HG02852 (cell line): ENCODE results near the gene CSH2.
A peak's percentile ranks its signal among the peaks of the same experiment; 100 is the strongest.

Experiments
- ATAC-seq: cut with Tn5 transposase; IDR thresholded peaks from one replicate; pipeline ENCODE4 v1.9.1; 2021; ENCODE audit warnings: mild to moderate bottlenecking, moderate library complexity; ENCODE audit not compliant: unreplicated experiment

The CSH2 gene

DNA sequence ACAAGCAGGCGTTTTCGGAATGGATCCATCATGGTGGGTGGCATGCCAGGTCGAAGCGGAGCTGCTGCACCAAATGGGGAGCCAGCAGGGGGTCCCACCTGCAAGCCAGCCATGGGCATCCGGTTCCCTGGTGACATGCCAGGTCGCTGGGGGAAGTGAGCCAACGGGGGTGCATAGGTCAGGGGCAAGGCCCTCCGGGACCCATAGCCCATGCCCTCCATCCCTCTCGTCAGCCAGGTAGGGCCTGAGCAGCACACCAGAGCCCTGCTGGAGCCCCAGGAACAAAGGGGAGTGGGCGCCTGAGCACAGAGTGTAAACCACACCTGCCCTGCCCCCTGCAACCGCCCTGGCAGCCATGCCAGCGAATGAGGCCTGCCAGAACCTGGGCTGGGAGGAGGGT, 36.0 kb downstream of the CSH2 start:
- no peak for ATAC-seq

DNA sequence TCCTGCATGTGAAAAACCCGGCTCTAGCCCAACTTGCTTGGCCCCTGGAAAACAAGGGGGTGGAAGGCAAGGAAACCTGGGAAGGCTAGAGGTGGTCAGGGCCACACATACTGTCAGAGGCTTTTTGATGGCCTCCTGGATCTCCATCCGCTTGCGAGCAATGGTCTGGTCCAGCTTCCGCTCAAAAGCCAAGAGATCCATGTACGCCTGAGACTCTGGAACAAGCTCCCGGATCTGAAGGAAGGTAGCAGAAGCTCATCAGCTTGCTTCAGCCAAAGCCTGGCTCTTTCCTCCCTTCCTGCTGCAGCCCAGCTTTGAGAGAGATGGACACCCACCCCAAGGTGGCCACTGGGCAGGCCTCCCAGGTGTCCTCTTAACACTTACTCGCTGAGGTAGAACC, 36.7 kb downstream of the CSH2 start:
- ATAC-seq = no peak

DNA sequence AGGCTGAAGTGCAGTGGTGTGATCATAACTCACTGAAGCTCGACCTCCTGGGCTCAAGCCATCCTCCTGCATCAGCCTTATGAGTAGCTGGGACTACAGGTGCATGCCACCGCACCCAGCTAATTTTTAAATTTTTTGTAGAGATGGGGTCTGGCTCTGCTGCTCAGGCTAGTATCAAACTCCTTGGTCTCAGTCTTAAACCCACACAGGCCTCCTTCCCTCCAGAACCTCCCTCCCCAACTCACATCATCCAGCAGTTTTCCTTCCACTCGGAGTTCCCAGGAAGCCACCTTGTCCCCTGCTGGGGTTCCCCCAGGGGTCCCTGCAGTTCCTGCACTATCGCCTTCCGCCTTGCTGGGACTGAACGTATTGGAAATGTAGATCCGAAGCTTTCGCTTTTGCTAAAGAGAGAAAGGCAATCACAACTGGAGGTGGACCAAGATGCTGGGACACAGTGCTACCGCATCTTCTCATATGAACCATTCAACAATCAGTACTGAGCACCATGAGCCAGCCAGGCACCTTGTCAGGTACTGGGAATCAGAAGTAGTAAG, 38.2 kb downstream of the CSH2 start:
- no peak for ATAC-seq

DNA sequence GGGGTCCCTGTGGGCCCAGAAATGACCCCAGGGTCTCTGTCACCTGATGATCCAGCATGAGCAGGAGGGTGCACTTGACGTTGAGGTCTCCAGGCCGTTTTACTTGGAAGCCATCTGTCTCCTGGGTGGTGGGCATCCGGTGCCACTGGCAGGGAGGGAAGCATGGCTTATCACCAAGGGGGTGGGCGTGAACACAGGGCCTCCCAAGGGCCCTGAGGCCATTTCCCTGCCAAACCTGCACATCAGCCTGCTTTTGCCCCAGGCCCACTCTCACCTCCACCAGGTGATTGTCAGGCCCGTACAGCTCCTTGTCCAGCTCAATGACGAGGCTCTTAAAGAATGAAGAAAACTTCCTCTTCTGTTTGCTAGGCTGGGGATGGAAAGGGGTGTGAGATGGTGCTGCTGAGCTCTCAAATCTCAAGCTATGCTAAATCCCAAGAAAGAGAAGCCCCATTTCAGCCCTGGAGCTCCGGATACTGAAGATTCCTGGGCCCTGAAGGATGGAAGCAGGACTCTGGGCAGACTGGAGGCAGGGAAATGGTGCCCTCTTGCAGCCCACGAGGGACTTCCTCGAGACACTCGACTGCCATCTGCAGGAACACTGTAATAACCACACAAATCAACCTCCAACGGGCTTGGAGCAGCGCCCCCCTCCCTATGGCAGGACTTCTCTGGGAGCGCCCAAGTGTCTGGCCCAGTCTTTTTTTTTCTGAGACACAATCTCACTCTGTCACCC, 38.9 kb downstream of the CSH2 start:
- ATAC-seq = peak; percentile 61

DNA sequence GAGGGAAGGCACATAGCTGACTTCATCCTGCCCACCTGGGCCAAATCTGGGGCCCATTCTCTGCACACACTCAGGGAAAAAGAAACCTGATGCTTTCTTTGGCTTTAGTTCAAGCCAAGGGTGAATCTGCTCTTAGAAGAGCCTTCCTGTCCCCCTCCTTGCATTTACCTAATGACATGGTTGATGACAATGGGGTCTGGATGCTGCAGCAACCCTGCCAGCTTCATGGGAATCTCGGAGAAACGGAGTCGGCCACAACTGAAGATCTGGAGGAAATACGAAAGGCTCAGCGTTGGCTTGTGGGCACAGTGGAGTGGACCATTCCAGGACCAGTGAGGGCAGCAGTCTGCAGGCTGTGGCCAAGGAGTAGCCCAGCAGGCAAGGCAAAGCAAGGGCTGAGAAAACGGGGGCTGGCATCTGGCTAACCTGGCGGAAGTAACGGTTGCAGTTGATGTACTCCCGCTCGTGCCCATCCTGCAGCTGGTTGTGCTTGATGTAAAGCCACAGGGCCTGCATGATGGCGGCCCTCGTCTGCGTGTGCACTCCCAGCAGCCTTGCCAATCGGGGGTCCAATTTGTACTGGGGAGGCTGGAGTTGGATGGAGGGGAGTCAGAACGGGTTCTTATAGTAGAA, 39.6 kb downstream of the CSH2 start:
- no peak for ATAC-seq

DNA sequence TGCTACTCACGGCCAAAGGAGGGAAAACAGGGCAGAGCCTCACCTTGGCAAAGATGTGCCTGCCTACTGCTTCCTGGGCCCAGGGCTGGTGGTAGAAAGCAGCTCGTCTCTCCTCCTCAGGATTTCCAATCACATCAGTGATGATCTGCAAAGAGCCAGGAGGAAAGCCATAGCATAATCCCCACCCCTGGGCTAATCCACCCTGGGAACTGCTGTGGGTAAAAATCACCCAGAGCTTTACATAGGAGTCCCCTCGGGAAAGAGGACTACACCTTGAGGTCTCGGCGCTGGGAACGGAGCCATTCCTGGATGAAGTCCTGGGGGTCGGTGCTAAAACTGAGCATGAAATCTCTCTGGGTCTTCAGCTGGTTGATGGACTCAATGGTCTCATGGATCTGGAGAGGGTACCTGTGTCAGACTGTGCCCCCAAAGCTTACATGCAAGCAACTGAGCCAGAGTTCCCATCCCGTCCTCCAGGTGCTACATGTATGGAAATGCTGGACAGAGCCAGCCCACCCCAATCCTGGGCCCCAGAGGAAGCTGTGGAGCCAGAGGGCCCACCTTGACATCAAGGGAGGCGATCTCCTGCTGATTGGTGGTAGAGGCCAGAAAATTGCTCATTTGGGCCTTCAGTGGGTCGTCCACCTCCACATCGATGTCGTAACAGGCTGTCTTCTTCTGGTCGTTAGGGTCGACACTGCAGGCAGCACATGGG, 40.3 kb downstream of the CSH2 start:
- ATAC-seq = no peak

DNA sequence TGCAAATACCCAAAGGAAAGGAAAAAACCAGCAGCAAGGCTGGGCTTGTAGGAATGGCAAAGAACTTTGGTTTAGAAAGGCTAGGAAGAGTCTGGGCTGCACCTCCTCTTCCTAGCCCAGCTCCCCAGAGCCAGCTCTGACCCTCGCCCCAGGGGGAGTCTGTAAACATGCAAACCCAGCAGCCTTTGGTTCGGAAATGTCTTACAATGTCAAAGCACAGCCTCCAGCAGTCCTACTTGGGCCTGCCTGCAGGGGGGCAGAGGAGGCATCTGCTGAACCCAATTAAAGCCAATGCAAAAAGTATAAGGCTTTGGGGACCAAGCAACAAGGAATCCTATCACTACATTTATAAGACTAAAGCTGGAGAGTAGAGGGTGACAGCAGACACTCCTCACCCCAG, 41.0 kb downstream of the CSH2 start:
- ATAC-seq = no peak

DNA sequence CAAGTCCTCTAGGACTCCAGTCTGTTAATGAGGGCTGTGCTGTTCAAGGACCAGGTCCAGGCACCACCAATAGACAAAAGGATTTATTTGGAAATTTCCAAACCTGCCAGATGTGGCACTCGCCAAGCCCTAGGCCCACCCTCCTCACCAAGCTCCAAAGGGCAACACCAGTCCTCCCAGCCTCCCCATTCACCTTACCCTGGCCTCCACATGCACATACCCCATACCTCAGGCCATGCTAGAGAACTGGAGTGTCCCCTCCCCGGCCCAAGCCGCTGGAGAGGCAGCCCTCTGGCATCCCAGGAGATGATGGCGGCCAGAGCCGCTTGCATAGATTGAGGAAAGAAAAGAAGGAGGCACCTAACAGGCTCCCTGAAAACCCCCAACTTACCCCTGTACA, 41.5 kb downstream of the CSH2 start:
- no peak for ATAC-seq

DNA sequence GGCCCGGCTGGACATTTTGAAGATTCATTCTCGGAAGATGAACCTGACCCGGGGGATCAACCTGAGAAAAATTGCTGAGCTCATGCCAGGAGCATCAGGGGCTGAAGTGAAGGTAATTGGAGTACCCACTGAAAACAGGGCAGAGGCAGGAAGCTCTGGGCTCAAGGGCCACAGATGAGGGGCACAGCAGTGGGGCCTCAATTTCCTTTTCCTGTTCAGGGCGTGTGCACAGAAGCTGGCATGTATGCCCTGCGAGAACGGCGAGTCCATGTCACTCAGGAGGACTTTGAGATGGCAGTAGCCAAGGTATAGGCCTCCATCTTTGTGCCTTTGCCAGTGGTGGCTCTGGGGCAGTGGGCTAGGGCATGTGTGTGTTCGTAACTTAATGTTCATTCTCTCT, 42.0 kb downstream of the CSH2 start:
- no peak for ATAC-seq

DNA sequence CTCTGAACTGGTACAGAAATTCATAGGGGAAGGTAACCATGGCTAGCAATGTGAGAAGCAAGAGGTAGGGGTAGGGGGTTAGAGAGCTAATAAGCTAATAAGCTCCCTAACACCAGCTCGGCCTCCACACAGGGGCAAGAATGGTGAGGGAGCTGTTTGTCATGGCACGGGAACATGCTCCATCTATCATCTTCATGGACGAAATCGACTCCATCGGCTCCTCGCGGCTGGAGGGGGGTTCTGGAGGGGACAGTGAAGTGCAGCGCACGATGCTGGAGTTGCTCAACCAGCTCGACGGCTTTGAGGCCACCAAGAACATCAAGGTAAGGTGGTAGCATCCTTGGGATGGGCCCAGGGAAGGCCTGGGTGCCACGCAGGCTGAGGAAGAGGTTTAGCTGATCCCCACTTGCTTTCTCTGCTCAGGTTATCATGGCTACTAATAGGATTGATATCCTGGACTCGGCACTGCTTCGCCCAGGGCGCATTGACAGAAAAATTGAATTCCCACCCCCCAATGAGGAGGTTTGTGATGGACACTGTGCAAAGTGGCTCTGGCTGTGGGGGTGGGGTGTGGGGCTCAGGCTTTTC, 42.5 kb downstream of the CSH2 start:
- ATAC-seq = no peak

DNA sequence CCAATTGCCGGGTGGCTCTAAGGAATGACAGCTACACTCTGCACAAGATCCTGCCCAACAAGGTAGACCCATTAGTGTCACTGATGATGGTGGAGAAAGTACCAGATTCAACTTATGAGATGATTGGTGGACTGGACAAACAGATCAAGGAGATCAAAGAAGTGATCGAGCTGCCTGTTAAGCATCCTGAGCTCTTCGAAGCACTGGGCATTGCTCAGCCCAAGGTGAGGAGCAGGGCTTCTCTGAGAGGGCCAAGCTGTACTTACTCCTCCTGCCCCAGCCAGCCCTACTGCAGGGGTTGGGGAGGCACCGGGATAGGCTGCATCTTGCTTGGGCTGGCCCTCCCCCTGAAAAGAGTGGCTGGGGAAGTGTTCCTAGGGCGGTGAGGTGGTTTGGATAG, 43.2 kb downstream of the CSH2 start:
- no peak for ATAC-seq

DNA sequence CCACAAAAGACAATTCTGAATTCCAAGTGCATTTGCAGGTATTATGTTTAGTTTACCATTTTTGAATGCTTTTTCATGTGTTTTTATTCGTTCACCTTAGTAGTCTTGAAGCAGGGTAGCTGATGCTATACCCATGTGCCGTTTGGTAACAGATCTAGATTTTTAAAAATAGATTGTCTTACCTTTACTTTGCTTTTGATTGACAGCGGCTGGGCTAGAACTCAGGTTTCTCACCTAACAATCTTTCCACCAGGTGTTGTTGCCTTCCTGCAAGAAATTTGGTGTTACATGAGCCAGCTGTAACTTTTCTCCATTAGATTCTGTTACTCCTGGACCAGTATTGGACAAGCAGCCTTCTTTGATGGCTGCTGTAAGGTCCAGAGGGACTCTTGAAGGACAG, 44.5 kb downstream of the CSH2 start:
- no peak for ATAC-seq

DNA sequence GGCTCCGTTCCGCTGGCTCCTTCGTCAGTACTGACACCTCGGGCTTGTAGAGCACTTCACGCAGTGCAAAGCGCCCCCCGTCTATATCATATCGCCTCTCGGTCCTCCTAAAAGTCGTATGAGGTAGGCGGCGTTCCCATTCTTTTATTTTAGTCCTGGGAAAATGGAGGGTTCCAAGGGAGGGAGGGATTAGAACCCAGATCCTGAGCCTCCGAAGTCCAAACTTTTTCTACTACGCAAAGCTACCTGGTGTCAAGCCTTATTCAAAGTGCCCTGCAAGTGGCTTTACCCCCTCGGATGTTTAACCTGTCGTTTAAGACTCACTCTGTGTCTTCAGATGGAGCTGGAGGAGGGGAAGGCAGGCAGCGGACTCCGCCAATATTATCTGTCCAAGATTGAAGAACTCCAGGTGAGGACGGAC, 45.7 kb downstream of the CSH2 start:
- ATAC-seq = no peak

DNA sequence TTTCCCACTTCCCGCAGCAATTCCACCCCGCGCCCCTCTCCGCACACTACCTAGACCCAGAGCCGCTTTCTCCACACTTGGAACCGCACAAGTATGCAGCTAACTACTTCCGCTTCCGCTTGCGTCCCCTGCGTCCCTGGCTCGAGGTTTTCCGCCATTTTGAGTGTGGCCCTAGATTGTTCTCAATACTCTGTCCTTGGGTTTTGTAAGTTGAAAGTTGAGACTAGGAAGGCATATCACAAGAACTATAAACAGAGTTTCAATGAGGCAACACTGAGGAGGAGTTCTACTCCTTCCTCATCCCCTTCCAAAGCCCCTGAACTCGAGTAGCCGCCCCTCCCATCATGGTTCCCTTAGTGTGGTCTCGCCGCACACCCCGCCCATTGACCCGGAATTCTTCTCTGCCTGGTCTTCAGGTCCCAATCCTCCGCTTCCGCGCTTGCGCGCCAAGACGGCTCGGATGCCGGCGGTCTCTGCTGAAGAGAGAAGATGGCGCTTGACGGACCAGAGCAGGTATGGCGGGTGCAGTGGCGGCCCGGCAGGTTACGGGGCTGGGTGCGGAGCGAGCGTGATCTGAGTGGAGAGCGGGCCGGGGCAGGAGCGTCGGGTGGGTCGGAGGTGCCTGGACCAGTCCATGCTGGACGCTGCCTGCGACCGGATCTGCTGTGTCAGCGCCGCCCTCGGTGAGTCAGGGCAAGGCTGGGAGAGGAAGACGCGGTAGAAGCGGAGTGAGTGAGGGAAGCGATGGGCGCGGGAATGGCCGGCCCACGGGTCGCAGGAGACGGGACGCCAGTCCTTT, 46.3 kb downstream of the CSH2 start, which contains the start of the genes FTSJ3 and PSMC5:
FTSJ3 (minus strand) TSS at position 662 of the 799 bp plus-strand sequence. CDS start 761 bp downstream, outside the sequence.
PSMC5 (plus strand) TSS at position 430 of the 799 bp plus-strand sequence; CDS start at position 490, 60 bp downstream.
- ATAC-seq = peak; percentile 86

DNA sequence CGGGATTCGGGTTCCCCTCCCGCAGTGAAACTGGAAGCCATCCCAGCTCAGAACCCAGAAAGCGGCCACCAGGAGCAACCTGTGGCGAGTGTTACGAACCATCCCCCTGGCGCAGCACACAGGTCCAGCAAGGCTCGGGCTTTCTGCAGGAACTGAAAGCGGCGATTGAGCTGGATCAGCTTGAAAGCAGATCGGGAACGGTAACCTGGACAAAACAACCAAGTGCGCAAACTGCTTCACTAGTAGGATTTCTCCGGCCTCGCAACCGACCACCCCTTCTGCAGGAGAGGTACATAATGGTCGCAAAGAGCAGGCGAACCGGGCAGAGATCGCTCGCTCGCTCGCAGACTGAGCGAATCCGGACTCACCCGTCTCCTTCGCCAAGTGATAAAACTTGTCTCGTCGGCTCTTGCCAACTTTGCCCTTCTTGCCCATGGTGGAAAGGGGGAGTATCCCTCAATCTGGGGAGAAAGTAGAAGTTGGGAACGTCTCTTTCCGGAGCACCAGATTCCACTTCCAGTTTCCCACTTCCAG, 46.9 kb downstream of the CSH2 start:
- peak; percentile 7 for ATAC-seq

DNA sequence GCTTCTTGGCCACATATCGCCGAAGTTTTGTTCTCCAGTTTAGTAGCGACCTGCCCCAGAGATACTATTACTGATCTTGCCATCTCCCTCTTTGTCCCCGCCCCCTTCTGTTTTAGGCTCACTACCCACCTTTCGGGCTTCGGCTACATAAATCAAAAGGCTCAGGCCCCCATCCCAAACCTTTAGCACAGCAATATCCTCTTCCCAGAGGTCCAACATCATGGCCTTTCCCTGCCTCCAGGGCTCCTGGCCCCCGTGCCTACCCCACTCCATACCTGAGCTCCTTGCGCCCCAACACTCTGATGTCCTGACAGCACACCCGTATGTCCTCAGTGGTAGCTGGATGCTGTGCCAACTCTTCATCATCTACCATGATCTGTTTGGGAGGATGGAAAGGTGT, 49.1 kb downstream of the CSH2 start:
- ATAC-seq = no peak

DNA sequence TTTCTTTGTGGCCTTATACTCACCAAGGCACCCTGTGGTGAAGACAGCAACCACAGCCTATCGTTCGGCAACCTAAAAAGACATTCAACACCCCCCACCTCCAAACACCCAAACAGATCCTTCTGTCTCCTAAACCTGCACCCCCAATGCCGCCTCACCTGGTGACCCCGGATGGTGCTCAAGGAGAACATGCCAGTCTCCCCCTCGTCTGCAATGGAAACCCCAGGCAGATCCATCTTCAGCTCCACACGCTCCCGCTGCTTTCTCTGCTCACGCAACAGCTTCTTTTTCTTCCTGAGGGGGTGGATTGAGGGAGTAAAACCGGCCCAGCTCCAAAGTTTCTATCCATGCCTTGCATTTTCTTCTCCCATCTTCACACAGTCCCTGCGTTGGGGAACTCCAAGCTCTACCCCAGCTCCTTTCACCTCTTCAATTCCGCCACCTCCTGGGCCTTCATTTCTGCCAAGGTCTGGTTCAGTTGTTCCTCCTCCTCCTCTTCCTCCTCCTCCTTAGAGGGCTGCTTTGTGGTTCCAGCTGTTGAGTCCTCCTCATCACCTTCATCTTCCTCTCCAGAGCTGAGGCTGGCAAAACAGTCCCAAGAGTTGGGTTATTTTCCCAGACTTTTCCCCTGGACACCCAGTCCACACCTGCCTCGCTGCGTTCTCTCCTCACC, 49.7 kb downstream of the CSH2 start:
- no peak for ATAC-seq

DNA sequence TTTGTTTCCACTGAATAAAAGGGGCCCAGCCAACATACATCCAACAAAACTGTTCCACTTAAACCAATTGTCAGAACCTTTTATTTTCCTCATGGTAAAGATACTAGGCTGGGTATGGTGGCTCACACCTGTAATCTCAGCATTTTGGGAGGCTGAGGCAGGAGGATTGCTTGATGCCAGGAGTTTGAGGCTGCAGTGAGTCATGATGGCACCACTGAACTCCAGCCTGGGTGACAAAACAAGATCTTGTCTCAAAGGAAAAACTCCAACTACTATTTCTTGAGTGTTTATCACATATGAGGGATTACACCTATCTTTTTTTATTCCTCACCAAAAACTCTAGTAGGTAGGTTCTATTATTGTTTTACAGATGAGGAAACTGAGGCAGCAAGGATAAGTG, 50.9 kb downstream of the CSH2 start:
- no peak for ATAC-seq
